ENCODE measurements around the gene CUL4A. TPM values are rescaled to one million over a fixed set of nuclear protein-coding genes. Genes with fewer than 3 reads are reported as not detected.

Gene CUL4A
- total RNA-seq, 4 donors from 2014 or later = 106 to 143 (median 122) TPM

- TF ChIP-seq CTCF (IDR thresholded peaks at IDR 0.05; ENCODE audit: low read depth) = no peak
Observed at GRCh38 chr13:113204378-113204734, 5.1 kb upstream of the CUL4A start.

- no peak for TF ChIP-seq CTCF (IDR thresholded peaks at IDR 0.05; ENCODE audit: low read depth)
Observed at GRCh38 chr13:113205428-113205931, 3.9 kb upstream of the CUL4A start.

- no peak for TF ChIP-seq CTCF (IDR thresholded peaks at IDR 0.05; ENCODE audit: low read depth)
Observed at GRCh38 chr13:113207460-113207859, 2.0 kb upstream of the CUL4A start.

- TF ChIP-seq CTCF (IDR thresholded peaks at IDR 0.05; ENCODE audit: low read depth) = no peak
Observed at GRCh38 chr13:113207890-113208420, 1.5 kb upstream of the CUL4A start.

- TF ChIP-seq CTCF (IDR thresholded peaks at IDR 0.05; ENCODE audit: low read depth) = no peak
Observed at GRCh38 chr13:113208421-113209335, 735 bp upstream of the CUL4A start, which contains the start of gene PCID2. TSS of gene PCID2 (minus strand) at chr13:113208669. CDS start at chr13:113208634, 35 bp downstream.

GRCh38 chr13:113209759-113210421 lies 477 bp downstream of the CUL4A start:
- no peak for TF ChIP-seq CTCF (IDR thresholded peaks at IDR 0.05; ENCODE audit: low read depth)

GRCh38 chr13:113210833-113211232 lies 1.4 kb downstream of the CUL4A start:
- TF ChIP-seq CTCF (IDR thresholded peaks at IDR 0.05; ENCODE audit: low read depth) = no peak
